BJ (cell line): Measurements from ENCODE around the gene WDFY3. TPM values are rescaled to one million over a fixed set of nuclear protein-coding genes. Genes with fewer than 3 reads are reported as not detected.
A peak's percentile ranks its signal among the peaks of the same experiment; 100 is the strongest.

Source experiments
- CTCF ChIA-PET: fragments of 350-600 bp; formaldehyde crosslinking; extraction: SDS; loops from one replicate; lab custom pipeline; 2021; ENCODE audit warnings: antibody characterized with exemption, inconsistent platforms; lab: Yijun Ruan, JAX
- POLR2A ChIA-PET: fragments of 300-600 bp; sonication (Branson Sonifier 250); formaldehyde crosslinking; extraction: SDS; loops from one replicate; lab custom pipeline; 2021; ENCODE audit warnings: antibody characterized with exemption; lab: Charles Lee
- DNase-seq: peaks from one replicate; pipeline ENCODE4 v3.0.0-alpha.2; 2011; ENCODE audit warnings: low read depth
- H3K27me3 ChIP-seq: 2 replicates; pipeline ENCODE4 v1.6.0; 2011; ENCODE audit warnings: low read length; ENCODE audit not compliant: control insufficient read depth, insufficient read depth
- H3K36me3 ChIP-seq: 2 replicates; pipeline ENCODE4 v1.5.1; 2011; ENCODE audit warnings: low read length; ENCODE audit not compliant: control insufficient read depth, insufficient read depth
- H3K4me3 ChIP-seq: 2 replicates; pipeline ENCODE4 v1.5.1; 2011; ENCODE audit warnings: low read depth, mild to moderate bottlenecking, control low read depth, low read length
- polyA plus RNA-seq: library from polyadenylated mRNA; depleted of rRNA; stranded (reverse); fragments of >200 nt; gene quantifications from 2 replicates; pipeline ENCODE4 v1.2.3, GENCODE V29; 2011
- TF ChIP-seq, protein P1 (sequence below): IDR thresholded peaks from 2 replicates; pipeline ENCODE4 v1.5.1; 2011; ENCODE audit warnings: low read depth, mild to moderate bottlenecking, control low read depth, inconsistent platforms, low read length, moderate library complexity; ENCODE audit not compliant: insufficient read depth

The WDFY3 gene
- polyA plus RNA-seq, 1 experiment: 28.8 TPM

DNA sequence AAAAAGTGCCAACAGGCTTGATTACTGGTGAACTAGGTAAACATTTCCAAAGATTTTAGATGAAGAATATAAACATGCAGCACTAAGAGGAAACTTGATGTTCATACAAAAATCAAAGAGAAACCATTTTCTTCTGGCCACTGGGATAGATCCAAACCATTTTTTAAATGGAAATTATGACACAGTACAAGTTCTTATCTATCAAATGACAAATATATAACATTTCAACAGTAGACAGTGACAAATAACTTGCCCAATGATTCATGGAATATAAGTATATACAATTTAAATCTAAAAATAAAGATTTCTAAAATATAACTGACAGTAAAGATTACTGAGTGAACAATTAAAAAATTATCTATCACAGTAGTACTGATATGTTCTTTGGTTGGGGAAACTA is 232.5 kb downstream of the WDFY3 start:
- CTCF ChIA-PET: interaction anchor here (0.8 to 5.3 kb wide), 3 partner anchors 10 to 16 kb away, joined by 3 to 25 read pairs (median 4); no protein-coding TSS in a partner anchor
- Histone ChIP-seq H3K27me3 (no peaks in the 10 kb centered on the region), H3K36me3 (peaks cover 7% of the 10 kb centered on the region), H3K4me3 (no peak overlapping the region)
- POLR2A ChIA-PET: no interaction called here
- TF ChIP-seq, protein P1, sequence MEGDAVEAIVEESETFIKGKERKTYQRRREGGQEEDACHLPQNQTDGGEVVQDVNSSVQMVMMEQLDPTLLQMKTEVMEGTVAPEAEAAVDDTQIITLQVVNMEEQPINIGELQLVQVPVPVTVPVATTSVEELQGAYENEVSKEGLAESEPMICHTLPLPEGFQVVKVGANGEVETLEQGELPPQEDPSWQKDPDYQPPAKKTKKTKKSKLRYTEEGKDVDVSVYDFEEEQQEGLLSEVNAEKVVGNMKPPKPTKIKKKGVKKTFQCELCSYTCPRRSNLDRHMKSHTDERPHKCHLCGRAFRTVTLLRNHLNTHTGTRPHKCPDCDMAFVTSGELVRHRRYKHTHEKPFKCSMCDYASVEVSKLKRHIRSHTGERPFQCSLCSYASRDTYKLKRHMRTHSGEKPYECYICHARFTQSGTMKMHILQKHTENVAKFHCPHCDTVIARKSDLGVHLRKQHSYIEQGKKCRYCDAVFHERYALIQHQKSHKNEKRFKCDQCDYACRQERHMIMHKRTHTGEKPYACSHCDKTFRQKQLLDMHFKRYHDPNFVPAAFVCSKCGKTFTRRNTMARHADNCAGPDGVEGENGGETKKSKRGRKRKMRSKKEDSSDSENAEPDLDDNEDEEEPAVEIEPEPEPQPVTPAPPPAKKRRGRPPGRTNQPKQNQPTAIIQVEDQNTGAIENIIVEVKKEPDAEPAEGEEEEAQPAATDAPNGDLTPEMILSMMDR: no peak
- no peak for DNase-seq

DNA sequence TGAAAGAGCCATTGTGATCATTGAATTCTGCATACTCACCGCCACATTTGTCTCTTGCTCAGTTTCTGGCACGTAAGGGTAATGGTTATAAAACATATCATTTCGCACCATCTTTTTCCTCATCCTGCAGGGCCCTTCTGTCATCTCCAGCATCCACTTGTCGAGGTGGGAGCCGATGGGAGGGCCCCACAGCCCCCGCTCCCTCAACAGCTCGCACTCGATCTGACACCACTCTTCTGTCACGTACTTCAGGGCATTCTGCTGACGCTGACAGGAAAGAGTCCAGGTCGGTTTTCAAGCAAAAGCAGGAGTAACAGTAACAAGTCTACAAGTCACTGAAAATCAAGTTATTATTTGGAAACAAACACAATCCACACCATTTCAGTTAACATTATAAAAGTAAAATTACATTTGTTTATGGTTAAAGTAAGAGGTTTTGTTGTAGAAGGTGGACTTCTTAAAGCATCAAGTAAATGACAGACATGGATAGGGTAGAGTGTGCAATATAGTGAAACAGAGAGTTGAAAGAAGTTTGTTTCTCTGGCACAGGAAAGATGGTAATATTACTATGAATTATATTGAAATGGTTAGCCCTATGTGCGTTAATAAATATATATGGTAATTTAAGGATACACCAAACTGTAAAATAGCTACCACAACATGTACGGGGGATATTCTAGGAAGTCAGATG is 233.0 kb downstream of the WDFY3 start:
- CTCF ChIA-PET: interaction anchor here (1.0 to 1.4 kb wide), 2 partner anchors 16 to 17 kb away, joined by 3 to 4 read pairs; no protein-coding TSS in a partner anchor
- TF ChIP-seq, protein P1: no peak
- no peaks in the 10 kb centered on the region for H3K27me3 ChIP-seq
- POLR2A ChIA-PET: no interaction called here
- no peak for DNase-seq
- H3K4me3 ChIP-seq: no peak overlapping the region
- H3K36me3 ChIP-seq: peaks cover 7% of the 10 kb centered on the region

GRCh38 chr4:84730375-84730774 is 236.1 kb downstream of the WDFY3 start:
- no peaks in the 10 kb centered on the region for H3K27me3 ChIP-seq
- TF ChIP-seq, protein P1: no peak
- no peak overlapping the region for H3K4me3 ChIP-seq
- H3K36me3 ChIP-seq: peaks cover 3% of the 10 kb centered on the region
- ChIA-PET POLR2A (no interaction called here), CTCF (interaction anchor here (0.8 kb wide), 1 partner anchor 241 kb away, joined by 3 read pairs; no protein-coding TSS in a partner anchor)
- no peak for DNase-seq

GRCh38 chr4:84727491-84727890 is 239.0 kb downstream of the WDFY3 start:
- H3K36me3 ChIP-seq: no peaks in the 10 kb centered on the region
- DNase-seq: no peak
- no peak overlapping the region for H3K4me3 ChIP-seq
- TF ChIP-seq, protein P1: no peak
- no peaks in the 10 kb centered on the region for H3K27me3 ChIP-seq
- POLR2A ChIA-PET: interaction anchor here (0.6 kb wide), 1 partner anchor 183 kb away, joined by 5 read pairs; no protein-coding TSS in a partner anchor
- CTCF ChIA-PET: interaction anchor here (0.6 to 2.2 kb wide), 4 partner anchors 9 to 244 kb away, joined by 3 to 8 read pairs (median 3); no protein-coding TSS in a partner anchor

DNA sequence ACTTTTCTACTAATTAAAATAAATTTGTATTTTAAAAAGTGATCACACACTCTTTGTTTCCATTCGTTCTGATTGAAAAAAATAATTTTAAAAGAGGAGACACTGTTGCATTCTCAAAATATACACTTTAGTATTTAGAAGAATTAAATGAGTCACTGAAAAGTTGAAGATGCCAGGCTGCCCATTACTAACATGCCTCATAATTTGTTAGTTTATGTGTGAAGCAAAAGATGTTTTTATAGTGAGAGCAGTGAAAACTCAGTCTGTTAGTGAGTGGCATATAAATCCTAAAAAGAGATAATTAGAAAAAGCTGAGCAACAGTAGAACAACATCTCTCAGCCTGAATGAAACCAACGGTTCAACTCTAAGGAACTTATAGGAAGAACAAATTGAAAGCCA is 240.1 kb downstream of the WDFY3 start:
- no peak overlapping the region for H3K4me3 ChIP-seq
- H3K27me3 ChIP-seq: no peaks in the 10 kb centered on the region
- POLR2A ChIA-PET: no interaction called here
- TF ChIP-seq, protein P1: no peak
- peak; percentile 12 for DNase-seq
- no peaks in the 10 kb centered on the region for H3K36me3 ChIP-seq
- CTCF ChIA-PET: interaction anchor here (1.2 to 2.2 kb wide), 2 partner anchors 222 to 245 kb away, joined by 3 to 8 read pairs; no protein-coding TSS in a partner anchor
